Neural crest cell (in vitro differentiated cells): ENCODE data around the gene VPS35L. TPM values are rescaled to one million over a fixed set of nuclear protein-coding genes. Genes with fewer than 3 reads are reported as not detected.
"Not testable (repeated sequence)": the region's sequence is repeated elsewhere in the genome, so short reads cannot be mapped to it uniquely, and the experiment has no call there.

Source experiments
- DNase-seq: peaks from one replicate; pipeline ENCODE4 v3.0.0; 2021; ENCODE audit warnings: low read depth, mixed read lengths, low spot score
- H3K27ac Mint-ChIP-seq: one replicate; pipeline ENCODE4 v1.8.0; 2021; ENCODE audit warnings: mild to moderate bottlenecking, mixed read lengths; ENCODE audit not compliant: unreplicated experiment
- H3K27me3 Mint-ChIP-seq: 2 replicates; pipeline ENCODE4 v1.8.0; 2021; ENCODE audit warnings: low read depth, mild to moderate bottlenecking, mixed read lengths
- H3K36me3 Mint-ChIP-seq: 2 replicates; pipeline ENCODE4 v1.8.0; 2021; ENCODE audit warnings: low read depth, mild to moderate bottlenecking, mixed read lengths
- H3K4me1 Mint-ChIP-seq: 2 replicates; pipeline ENCODE4 v1.8.0; 2021; ENCODE audit warnings: mixed read lengths
- H3K4me3 Mint-ChIP-seq: one replicate; pipeline ENCODE4 v1.8.0; 2021; ENCODE audit warnings: mild to moderate bottlenecking, mixed read lengths
- H3K9me3 Mint-ChIP-seq: 2 replicates; pipeline ENCODE4 v1.8.0; 2021; ENCODE audit warnings: mixed read lengths
- total RNA-seq: library from RNA; stranded (reverse); gene quantifications from 2 replicates; pipeline ENCODE4 v1.2.1, GENCODE V29; 2021
- TF ChIP-seq, protein P1 (sequence below): fragments of 200-600 bp; sonication (generic); conservative IDR thresholded peaks from 2 replicates; pipeline ENCODE4 v1.5.0; 2021; ENCODE audit warnings: antibody characterized with exemption, mild to moderate bottlenecking

VPS35L gene
- total RNA-seq, 1 donor from 2014 or later = 59.1 TPM

- Mint-ChIP-seq H3K9me3 (no peaks in the 10 kb centered on the region), H3K4me1 (no peaks in the 10 kb centered on the region), H3K36me3 (peaks cover 12% of the 10 kb centered on the region), H3K4me3 (no peak overlapping the region), H3K27ac (no peak overlapping the region), H3K27me3 (no peaks in the 10 kb centered on the region)
- TF ChIP-seq, protein P1, sequence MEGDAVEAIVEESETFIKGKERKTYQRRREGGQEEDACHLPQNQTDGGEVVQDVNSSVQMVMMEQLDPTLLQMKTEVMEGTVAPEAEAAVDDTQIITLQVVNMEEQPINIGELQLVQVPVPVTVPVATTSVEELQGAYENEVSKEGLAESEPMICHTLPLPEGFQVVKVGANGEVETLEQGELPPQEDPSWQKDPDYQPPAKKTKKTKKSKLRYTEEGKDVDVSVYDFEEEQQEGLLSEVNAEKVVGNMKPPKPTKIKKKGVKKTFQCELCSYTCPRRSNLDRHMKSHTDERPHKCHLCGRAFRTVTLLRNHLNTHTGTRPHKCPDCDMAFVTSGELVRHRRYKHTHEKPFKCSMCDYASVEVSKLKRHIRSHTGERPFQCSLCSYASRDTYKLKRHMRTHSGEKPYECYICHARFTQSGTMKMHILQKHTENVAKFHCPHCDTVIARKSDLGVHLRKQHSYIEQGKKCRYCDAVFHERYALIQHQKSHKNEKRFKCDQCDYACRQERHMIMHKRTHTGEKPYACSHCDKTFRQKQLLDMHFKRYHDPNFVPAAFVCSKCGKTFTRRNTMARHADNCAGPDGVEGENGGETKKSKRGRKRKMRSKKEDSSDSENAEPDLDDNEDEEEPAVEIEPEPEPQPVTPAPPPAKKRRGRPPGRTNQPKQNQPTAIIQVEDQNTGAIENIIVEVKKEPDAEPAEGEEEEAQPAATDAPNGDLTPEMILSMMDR = no peak
- DNase-seq = no peak
These were observed 22.9 kb upstream of the VPS35L start for GRCh38 chr16:19532601-19533000.

GRCh38 chr16:19540241-19540970, 15.1 kb upstream of the VPS35L start:
- no peak for DNase-seq

GRCh38 chr16:19542138-19542821, 13.2 kb upstream of the VPS35L start:
- Mint-ChIP-seq H3K4me1 (no peaks in the 10 kb centered on the region), H3K4me3 (no peak overlapping the region), H3K9me3 (no peaks in the 10 kb centered on the region), H3K36me3 (peaks cover 18% of the 10 kb centered on the region), H3K27me3 (no peaks in the 10 kb centered on the region), H3K27ac (no peak overlapping the region)
- TF ChIP-seq, protein P1 = no peak
- no peak for DNase-seq

More at GRCh38 chr16:19540241-19540970, 15.1 kb upstream of the VPS35L start:
- TF ChIP-seq, protein P1 = no peak
- no peaks in the 10 kb centered on the region for H3K27me3 Mint-ChIP-seq
- H3K4me3 Mint-ChIP-seq = no peak overlapping the region
- no peaks in the 10 kb centered on the region for H3K4me1 Mint-ChIP-seq
- no peak overlapping the region for H3K27ac Mint-ChIP-seq
- no peaks in the 10 kb centered on the region for H3K9me3 Mint-ChIP-seq
- H3K36me3 Mint-ChIP-seq = peaks cover 23% of the 10 kb centered on the region

GRCh38 chr16:19543278-19543996, 12.1 kb upstream of the VPS35L start:
- not testable (repeated sequence) for H3K27ac Mint-ChIP-seq, H3K4me1 Mint-ChIP-seq, H3K27me3 Mint-ChIP-seq, H3K9me3 Mint-ChIP-seq, H3K4me3 Mint-ChIP-seq, DNase-seq
- peaks cover 18% of the 10 kb centered on the region for H3K36me3 Mint-ChIP-seq

GRCh38 chr16:19548144-19548543, 7.4 kb upstream of the VPS35L start:
- Mint-ChIP-seq H3K27ac (no peak overlapping the region), H3K27me3 (no peaks in the 10 kb centered on the region)

More at GRCh38 chr16:19548144-19548543, 7.4 kb upstream of the VPS35L start:
- H3K36me3 Mint-ChIP-seq = peaks cover 13% of the 10 kb centered on the region
- H3K9me3 Mint-ChIP-seq = no peaks in the 10 kb centered on the region
- TF ChIP-seq, protein P1 = no peak
- H3K4me1 Mint-ChIP-seq = no peaks in the 10 kb centered on the region
- H3K4me3 Mint-ChIP-seq = no peak overlapping the region
- DNase-seq = no peak
